Smooth muscle cell (in vitro differentiated cells): ENCODE measurements around the gene PTGDS. TPM values are rescaled to one million over a fixed set of nuclear protein-coding genes. Genes with fewer than 3 reads are reported as not detected.

ENCODE experiments used
- DNase-seq: peaks from one replicate; lab custom pipeline; 2025; ENCODE audit not compliant: unreplicated experiment; lab: John Stamatoyannopoulos, UW
- H2AFZ ChIP-seq: fragments of 200-600 bp; sonication (generic); 2 replicates; pipeline ENCODE4 v1.6.0; 2016; ENCODE audit warnings: antibody characterized with exemption, low read depth, mild to moderate bottlenecking
- H3F3A ChIP-seq: fragments of 200-600 bp; sonication (generic); 2 replicates; pipeline ENCODE4 v1.6.0; 2017; ENCODE audit warnings: antibody characterized with exemption, low read depth
- H3K27ac ChIP-seq: fragments of 200-600 bp; sonication (generic); 2 replicates; pipeline ENCODE4 v1.5.1; 2016; ENCODE audit warnings: low read depth, mild to moderate bottlenecking
- H3K27me3 ChIP-seq: fragments of 200-600 bp; sonication (generic); 2 replicates; pipeline ENCODE4 v1.6.1; 2016; ENCODE audit warnings: low read depth, mild to moderate bottlenecking
- H3K36me3 ChIP-seq: fragments of 200-600 bp; sonication (generic); 2 replicates; pipeline ENCODE4 v1.5.1; 2016; ENCODE audit warnings: low read depth
- H3K4me1 ChIP-seq: fragments of 200-600 bp; sonication (generic); 2 replicates; pipeline ENCODE4 v1.5.1; 2016; ENCODE audit warnings: low read depth
- H3K4me2 ChIP-seq: fragments of 200-600 bp; sonication (generic); 2 replicates; pipeline ENCODE4 v1.6.0; 2016; ENCODE audit warnings: mild to moderate bottlenecking
- H3K4me3 ChIP-seq: fragments of 200-600 bp; sonication (generic); 2 replicates; pipeline ENCODE4 v1.5.1; 2016; ENCODE audit warnings: mild to moderate bottlenecking
- H3K79me2 ChIP-seq: fragments of 200-600 bp; sonication (generic); 2 replicates; pipeline ENCODE4 v1.6.0; 2016; ENCODE audit warnings: low read depth, mild to moderate bottlenecking
- H3K9ac ChIP-seq: fragments of 200-600 bp; sonication (generic); 2 replicates; pipeline ENCODE4 v1.6.0; 2016; ENCODE audit warnings: low read depth
- H3K9me3 ChIP-seq: fragments of 200-600 bp; sonication (generic); replicated peaks from 2 replicates; pipeline ENCODE4 v1.5.1; 2016; ENCODE audit warnings: low read depth
- H4K20me1 ChIP-seq: fragments of 200-600 bp; sonication (generic); 2 replicates; pipeline ENCODE4 v1.6.0; 2016; ENCODE audit warnings: low read depth
- WGBS: methylation state at CpG from one replicate; pipeline ENCODE4 v1.1.7; 2016; ENCODE audit warnings: low lambda C conversion rate; 5-methylcytosine and 5-hydroxymethylcytosine counted together
- polyA plus RNA-seq: library from polyadenylated mRNA; unstranded; fragments of >200 nt; fragmentation: Nextera tagmentation; extraction: Ambion mirVana; gene quantifications from 2 replicates; pipeline ENCODE4 v1.2.1, GENCODE V29; 2016
- total RNA-seq: library from RNA; depleted of rRNA; stranded (reverse); fragments of >200 nt; gene quantifications from 2 replicates; pipeline ENCODE4 v1.2.3, GENCODE V29; 2014
- TF ChIP-seq, protein P1 (sequence below): fragments of 200-600 bp; sonication (generic); IDR thresholded peaks from 2 replicates; pipeline ENCODE4 v1.5.1; 2017; ENCODE audit warnings: borderline replicate concordance, mild to moderate bottlenecking, antibody characterized with exemption; ENCODE audit not compliant: insufficient read depth, poor library complexity, severe bottlenecking

PTGDS gene
- total and polyA plus RNA-seq, 2 experiments from 2014 or later = 119 to 611 TPM

- no peaks in the 10 kb centered on the region for H3K36me3 ChIP-seq
- no peak overlapping the region for H3K9ac ChIP-seq
- H3F3A ChIP-seq = no peaks in the 10 kb centered on the region
- H3K27me3 ChIP-seq = no peaks in the 10 kb centered on the region
- peaks cover 12% of the 10 kb centered on the region for H3K4me1 ChIP-seq
- DNase-seq = no peak
- H3K79me2 ChIP-seq = no peaks in the 10 kb centered on the region
- TF ChIP-seq, protein P1, sequence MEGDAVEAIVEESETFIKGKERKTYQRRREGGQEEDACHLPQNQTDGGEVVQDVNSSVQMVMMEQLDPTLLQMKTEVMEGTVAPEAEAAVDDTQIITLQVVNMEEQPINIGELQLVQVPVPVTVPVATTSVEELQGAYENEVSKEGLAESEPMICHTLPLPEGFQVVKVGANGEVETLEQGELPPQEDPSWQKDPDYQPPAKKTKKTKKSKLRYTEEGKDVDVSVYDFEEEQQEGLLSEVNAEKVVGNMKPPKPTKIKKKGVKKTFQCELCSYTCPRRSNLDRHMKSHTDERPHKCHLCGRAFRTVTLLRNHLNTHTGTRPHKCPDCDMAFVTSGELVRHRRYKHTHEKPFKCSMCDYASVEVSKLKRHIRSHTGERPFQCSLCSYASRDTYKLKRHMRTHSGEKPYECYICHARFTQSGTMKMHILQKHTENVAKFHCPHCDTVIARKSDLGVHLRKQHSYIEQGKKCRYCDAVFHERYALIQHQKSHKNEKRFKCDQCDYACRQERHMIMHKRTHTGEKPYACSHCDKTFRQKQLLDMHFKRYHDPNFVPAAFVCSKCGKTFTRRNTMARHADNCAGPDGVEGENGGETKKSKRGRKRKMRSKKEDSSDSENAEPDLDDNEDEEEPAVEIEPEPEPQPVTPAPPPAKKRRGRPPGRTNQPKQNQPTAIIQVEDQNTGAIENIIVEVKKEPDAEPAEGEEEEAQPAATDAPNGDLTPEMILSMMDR = no peak
- WGBS = 66% methylated on average over 9 of the region's 10 CpGs
- peak overlapping the region; percentile 19 for H3K27ac ChIP-seq
- no peaks in the 10 kb centered on the region for H4K20me1 ChIP-seq
- no peaks in the 10 kb centered on the region for H3K9me3 ChIP-seq
- H3K4me2 ChIP-seq = no peak overlapping the region
- no peak overlapping the region for H2AFZ ChIP-seq
- no peak overlapping the region for H3K4me3 ChIP-seq
Observed at GRCh38 chr9:137000177-137000930, 23.1 kb downstream of the PTGDS start.

- H3K4me3 ChIP-seq = no peak overlapping the region
- DNase-seq = no peak
- H3F3A ChIP-seq = no peaks in the 10 kb centered on the region
- no peaks in the 10 kb centered on the region for H3K9me3 ChIP-seq
- H3K27me3 ChIP-seq = no peaks in the 10 kb centered on the region
- H3K9ac ChIP-seq = no peak overlapping the region
- no peaks in the 10 kb centered on the region for H4K20me1 ChIP-seq
- no peaks in the 10 kb centered on the region for H3K79me2 ChIP-seq
- TF ChIP-seq, protein P1 = no peak
- peaks cover 4% of the 10 kb centered on the region for H3K4me1 ChIP-seq
- H2AFZ ChIP-seq = no peak overlapping the region
- 93% methylated on average over 20 of the region's 20 CpGs for WGBS
- H3K27ac ChIP-seq = no peak overlapping the region
- H3K4me2 ChIP-seq = no peak overlapping the region
- H3K36me3 ChIP-seq = no peaks in the 10 kb centered on the region
Observed at GRCh38 chr9:137001857-137002645, 24.7 kb downstream of the PTGDS start.

DNA sequence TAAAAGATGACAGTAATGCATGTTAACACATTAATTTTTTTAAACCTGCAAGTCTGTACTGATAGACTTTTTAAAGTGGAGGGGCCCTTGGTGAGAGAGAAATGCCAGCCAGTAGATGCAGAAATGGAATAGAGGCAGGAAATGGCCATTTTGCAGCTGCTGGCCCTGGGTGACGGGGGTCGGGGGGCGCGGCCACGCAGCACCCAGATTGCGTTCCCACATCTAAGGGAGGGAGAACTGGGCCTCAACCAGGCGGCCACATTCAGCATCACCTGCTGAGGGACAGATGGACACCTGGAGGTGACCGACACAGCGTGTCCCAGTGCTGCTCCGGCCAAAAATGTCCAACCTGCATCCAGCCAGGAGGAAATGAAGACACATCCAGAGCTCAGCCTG lies 25.3 kb downstream of the PTGDS start:
- Histone ChIP-seq H3K27ac (no peak overlapping the region), H3K27me3 (no peaks in the 10 kb centered on the region), H3K9me3 (no peaks in the 10 kb centered on the region), H3K36me3 (no peaks in the 10 kb centered on the region), H3K9ac (no peak overlapping the region), H3K4me1 (no peaks in the 10 kb centered on the region), H3K79me2 (no peaks in the 10 kb centered on the region), H3K4me3 (no peak overlapping the region), H3F3A (no peaks in the 10 kb centered on the region), H4K20me1 (no peaks in the 10 kb centered on the region), H2AFZ (no peak overlapping the region), H3K4me2 (no peak overlapping the region)
- TF ChIP-seq, protein P1 = no peak
- DNase-seq = no peak
- 96% methylated on average over 10 of the region's 10 CpGs for WGBS
